ENCODE measurements around the gene ORAI1. TPM values are rescaled to one million over a fixed set of nuclear protein-coding genes. Genes with fewer than 3 reads are reported as not detected.
"Not testable (repeated sequence)": the region's sequence is repeated elsewhere in the genome, so short reads cannot be mapped to it uniquely, and the experiment has no call there.

ORAI1 gene
- total and polyA plus RNA-seq, 2 experiments from 2014 or later, result 15.0 to 39.1 TPM

- Histone ChIP-seq H3K4me3 (no peak overlapping the region), H2AFZ (no peak overlapping the region), H3K27ac (peak overlapping the region; percentile 99), H3K79me2 (peaks cover 45% of the 10 kb centered on the region), H3K4me1 (ENCODE audit: insufficient read depth) (peaks cover 39% of the 10 kb centered on the region), H3K9me2 (replicated peaks; ENCODE audit: insufficient read depth) (no peaks in the 10 kb centered on the region), H3K9me3 (ENCODE audit: low read depth) (no peaks in the 10 kb centered on the region), H4K20me1 (ENCODE audit: insufficient read depth, poor library complexity, severe bottlenecking) (no peaks in the 10 kb centered on the region), H3K4me2 (peak overlapping the region; percentile 98), H3K36me3 (replicated peaks; ENCODE audit: insufficient read depth, low read depth) (no peaks in the 10 kb centered on the region), H3K27me3 (no peaks in the 10 kb centered on the region)
- TF ChIP-seq EZH2 (IDR thresholded peaks at IDR 0.05; ENCODE audit: borderline replicate concordance), result no peak
- no peak for TF ChIP-seq CTCF (IDR thresholded peaks at IDR 0.05; ENCODE audit: poor library complexity)
- no peak for TF ChIP-seq EZH2phosphoT487 (IDR thresholded peaks at IDR 0.05; ENCODE audit: low read depth, severe bottlenecking, unreplicated experiment)
- no peak for DNase-seq (ENCODE audit: low spot score)
- 81% methylated on average over 5 of the region's 5 CpGs for WGBS (ENCODE audit: low lambda C conversion rate, missing lambda C conversion rate)
Measured at GRCh38 chr12:121628536-121628935, 2.2 kb downstream of the ORAI1 start.

GRCh38 chr12:121630791-121631355, 4.5 kb downstream of the ORAI1 start:
- no peak overlapping the region for H3K4me3 ChIP-seq
- DNase-seq (ENCODE audit: low spot score), result no peak
- WGBS (ENCODE audit: low lambda C conversion rate, missing lambda C conversion rate), result 78% methylated on average over 7 of the region's 7 CpGs
- no peak for TF ChIP-seq CTCF (IDR thresholded peaks at IDR 0.05; ENCODE audit: poor library complexity)
- no peak for TF ChIP-seq EZH2 (IDR thresholded peaks at IDR 0.05; ENCODE audit: borderline replicate concordance)
- no peak for TF ChIP-seq EZH2phosphoT487 (IDR thresholded peaks at IDR 0.05; ENCODE audit: low read depth, severe bottlenecking, unreplicated experiment)
- no peaks in the 10 kb centered on the region for H3K27me3 ChIP-seq
- H3K9me3 ChIP-seq (ENCODE audit: low read depth), result no peaks in the 10 kb centered on the region
- H4K20me1 ChIP-seq (ENCODE audit: insufficient read depth, poor library complexity, severe bottlenecking), result no peaks in the 10 kb centered on the region
- peaks cover 33% of the 10 kb centered on the region for H3K4me1 ChIP-seq (ENCODE audit: insufficient read depth)
- H3K9me2 ChIP-seq (replicated peaks; ENCODE audit: insufficient read depth), result no peaks in the 10 kb centered on the region
- no peak overlapping the region for H3K27ac ChIP-seq
- no peaks in the 10 kb centered on the region for H3K36me3 ChIP-seq (replicated peaks; ENCODE audit: insufficient read depth, low read depth)
- H2AFZ ChIP-seq, result no peak overlapping the region
- peaks cover 52% of the 10 kb centered on the region for H3K79me2 ChIP-seq
- H3K4me2 ChIP-seq, result no peak overlapping the region

- peaks cover 62% of the 10 kb centered on the region for H3K79me2 ChIP-seq
- DNase-seq (ENCODE audit: low spot score), result no peak
- H4K20me1 ChIP-seq (ENCODE audit: insufficient read depth, poor library complexity, severe bottlenecking), result no peaks in the 10 kb centered on the region
- no peaks in the 10 kb centered on the region for H3K9me3 ChIP-seq (ENCODE audit: low read depth)
- peak overlapping the region; percentile 4 for H3K4me2 ChIP-seq
- no peak overlapping the region for H2AFZ ChIP-seq
- TF ChIP-seq EZH2phosphoT487 (IDR thresholded peaks at IDR 0.05; ENCODE audit: low read depth, severe bottlenecking, unreplicated experiment) (no peak), EZH2 (IDR thresholded peaks at IDR 0.05; ENCODE audit: borderline replicate concordance) (no peak), CTCF (IDR thresholded peaks at IDR 0.05; ENCODE audit: poor library complexity) (no peak)
- H3K9me2 ChIP-seq (replicated peaks; ENCODE audit: insufficient read depth), result no peaks in the 10 kb centered on the region
- H3K4me1 ChIP-seq (ENCODE audit: insufficient read depth), result peaks cover 32% of the 10 kb centered on the region
- H3K36me3 ChIP-seq (replicated peaks; ENCODE audit: insufficient read depth, low read depth), result no peaks in the 10 kb centered on the region
- WGBS (ENCODE audit: low lambda C conversion rate, missing lambda C conversion rate), result 60% methylated on average over 11 of the region's 11 CpGs
- H3K27me3 ChIP-seq, result no peaks in the 10 kb centered on the region
- peak overlapping the region; percentile 81 for H3K27ac ChIP-seq
- H3K4me3 ChIP-seq, result no peak overlapping the region
Measured at GRCh38 chr12:121632069-121632970, 6.0 kb downstream of the ORAI1 start.

- peaks cover 63% of the 10 kb centered on the region for H3K79me2 ChIP-seq
- not testable (repeated sequence) for H3K36me3 ChIP-seq (replicated peaks; ENCODE audit: insufficient read depth, low read depth); H3K9me3 ChIP-seq (ENCODE audit: low read depth); H3K27ac ChIP-seq; H3K4me3 ChIP-seq; H3K9me2 ChIP-seq (replicated peaks; ENCODE audit: insufficient read depth); H2AFZ ChIP-seq; DNase-seq (ENCODE audit: low spot score); H4K20me1 ChIP-seq (ENCODE audit: insufficient read depth, poor library complexity, severe bottlenecking); H3K4me2 ChIP-seq; H3K27me3 ChIP-seq
- H3K4me1 ChIP-seq (ENCODE audit: insufficient read depth), result peaks cover 20% of the 10 kb centered on the region
- WGBS (ENCODE audit: low lambda C conversion rate, missing lambda C conversion rate), result 90% methylated on average over 2 of the region's 11 CpGs
Measured at GRCh38 chr12:121633833-121634196, 7.5 kb downstream of the ORAI1 start.

Measured in hepatocyte (in vitro differentiated cells).